ENCODE results near the gene C6orf47. TPM values are rescaled to one million over a fixed set of nuclear protein-coding genes. Genes with fewer than 3 reads are reported as not detected.

Gene C6orf47
- total RNA-seq, 2 donors from 2014 or later = 35.7 to 36.3 TPM

GRCh38 chr6:31689249-31690110 is 28.9 kb upstream of the C6orf47 start:
- intact Hi-C loops (cut with DNase I, micrococcal nuclease) = no loop called here
- DNase-seq (no peak), ATAC-seq (no peak)

- no peak for ATAC-seq
- DNase-seq = no peak
- intact Hi-C loops (cut with DNase I, micrococcal nuclease) = no loop called here
Measured at GRCh38 chr6:31687860-31688693, 27.5 kb upstream of the C6orf47 start.

GRCh38 chr6:31687321-31687720 is 26.7 kb upstream of the C6orf47 start:
- intact Hi-C loops (cut with DNase I, micrococcal nuclease) = no loop called here
- no peak for DNase-seq
- ATAC-seq = no peak

GRCh38 chr6:31686483-31686882 is 25.9 kb upstream of the C6orf47 start:
- intact Hi-C loops (cut with DNase I, micrococcal nuclease) = no loop called here

GRCh38 chr6:31683591-31683990 is 23.0 kb upstream of the C6orf47 start:
- intact Hi-C loops (cut with DNase I, micrococcal nuclease) = loop anchor here in 1 of 2 donors (5.0 kb wide), 1 partner anchor 84 kb away; no protein-coding TSS in a partner anchor
- no peak for ATAC-seq
- no peak for DNase-seq

More at GRCh38 chr6:31686483-31686882, 25.9 kb upstream of the C6orf47 start:
- DNase-seq = no peak
- no peak for ATAC-seq

- peak; percentile 52 for ATAC-seq
- peak in 1 of 2 donors; percentile 66 for DNase-seq
- intact Hi-C loops (cut with DNase I, micrococcal nuclease) = loop anchor here in 1 of 2 donors (5.0 kb wide), 1 partner anchor 86 kb away; no protein-coding TSS in a partner anchor
Measured at GRCh38 chr6:31681135-31681671, 20.6 kb upstream of the C6orf47 start.

- peak; percentile 78 for ATAC-seq
- DNase-seq = peak; percentile 85 to 86
- intact Hi-C loops (cut with DNase I, micrococcal nuclease) = loop anchor here in 1 of 2 donors (5.0 kb wide), 1 partner anchor 87 kb away; no protein-coding TSS in a partner anchor
Measured at GRCh38 chr6:31680226-31681134, 19.9 kb upstream of the C6orf47 start, which contains the start of gene LY6G5C. TSS of gene LY6G5C (minus strand) at chr6:31681067. CDS start at chr6:31680373, 694 bp downstream.

GRCh38 chr6:31677955-31678354 is 17.4 kb upstream of the C6orf47 start:
- DNase-seq (no peak), ATAC-seq (no peak)
- intact Hi-C loops (cut with DNase I, micrococcal nuclease) = no loop called here

- no peak for ATAC-seq
- DNase-seq = no peak
- intact Hi-C loops (cut with DNase I, micrococcal nuclease) = no loop called here
Measured at GRCh38 chr6:31676904-31677303, 16.3 kb upstream of the C6orf47 start.

GRCh38 chr6:31676322-31676903 is 15.8 kb upstream of the C6orf47 start:
- intact Hi-C loops (cut with DNase I, micrococcal nuclease) = no loop called here
- DNase-seq (no peak), ATAC-seq (no peak)

GRCh38 chr6:31669676-31670075 is 9.1 kb upstream of the C6orf47 start, which contains the start of gene LY6G5B:
TSS of gene LY6G5B (plus strand) at chr6:31669976. CDS start at chr6:31670951, 975 bp downstream.
- ATAC-seq (no peak), DNase-seq (no peak)
- intact Hi-C loops (cut with DNase I, micrococcal nuclease) = no loop called here

- ATAC-seq = no peak
- intact Hi-C loops (cut with DNase I, micrococcal nuclease) = no loop called here
- no peak for DNase-seq
Measured at GRCh38 chr6:31666337-31666965, 5.9 kb upstream of the C6orf47 start.

GRCh38 chr6:31665501-31666336 is 5.1 kb upstream of the C6orf47 start, which contains the start of gene CSNK2B:
TSS of gene CSNK2B (plus strand) at chr6:31666080. CDS start at chr6:31666832, 752 bp downstream.
- ATAC-seq = peak; percentile 85
- DNase-seq = peak; percentile 99
- intact Hi-C loops (cut with DNase I, micrococcal nuclease) = no loop called here

- ATAC-seq (peak; percentile 65), DNase-seq (peak; percentile 93)
- intact Hi-C loops (cut with DNase I, micrococcal nuclease) = no loop called here
Measured at GRCh38 chr6:31664790-31665500, 4.4 kb upstream of the C6orf47 start, which contains the start of gene GPANK1. TSS of gene GPANK1 (minus strand) at chr6:31664997. CDS start at chr6:31664478, 519 bp downstream.

- intact Hi-C loops (cut with DNase I, micrococcal nuclease) = no loop called here
- DNase-seq = peak in 1 of 2 donors; percentile 41
Measured at GRCh38 chr6:31663961-31664789, 3.6 kb upstream of the C6orf47 start.

More at GRCh38 chr6:31663961-31664789, 3.6 kb upstream of the C6orf47 start:
- no peak for ATAC-seq

All from left colon (tissue), 2 donors.